ENCODE measurements around the gene CAVIN3.

CAVIN3 gene

GRCh38 chr11:6320411-6321155, at the start of gene CAVIN3:
Gene CAVIN3, minus strand, starts transcription at chr11:6320501. Its CDS starts 25 bp downstream, at chr11:6320476.
- DNase-seq (ENCODE audit: low read depth, low spot score), result peak; percentile 67

- DNase-seq (ENCODE audit: low read depth, low spot score), result no peak
These were observed 45.4 kb upstream of the CAVIN3 start for GRCh38 chr11:6365659-6366058.

DNA sequence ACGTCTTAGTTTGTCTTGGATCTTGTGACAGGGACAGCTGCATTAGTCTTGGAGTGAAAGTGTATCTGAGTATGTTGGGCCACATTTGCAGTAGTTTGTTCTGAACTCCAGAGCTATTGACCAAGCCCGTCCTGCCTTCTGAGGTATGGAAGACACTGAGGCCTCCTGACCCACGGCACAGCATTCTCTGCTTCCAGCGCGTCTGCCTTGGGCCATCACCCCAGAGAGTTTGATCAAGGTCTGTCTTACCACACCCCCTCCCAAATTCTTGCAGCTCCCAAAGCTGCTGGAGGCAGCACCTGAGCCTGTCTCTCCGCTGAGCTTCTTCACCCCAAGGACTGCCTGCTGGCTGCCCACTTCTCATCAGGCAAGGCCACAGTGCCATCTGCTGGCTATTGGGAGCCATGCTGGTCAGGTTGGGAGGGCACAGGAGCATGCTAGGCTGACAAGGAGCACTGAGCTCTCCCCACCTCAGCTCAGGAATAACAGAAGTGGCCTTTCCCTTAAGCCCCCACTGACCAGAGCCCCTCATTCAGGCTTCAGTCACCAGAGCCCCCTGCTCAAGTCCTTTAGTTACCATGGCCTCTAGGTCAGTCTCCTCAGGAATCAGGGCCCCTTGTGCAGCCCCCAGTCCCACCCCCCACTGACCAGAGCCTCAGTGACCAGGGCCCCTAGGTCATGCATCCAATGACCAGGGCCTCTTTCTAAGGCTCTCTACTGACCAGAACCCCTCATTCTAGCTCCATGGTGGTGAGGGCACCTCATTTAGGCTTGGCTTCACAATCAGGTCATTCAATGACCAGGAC, 42.8 kb upstream of the CAVIN3 start:
- DNase-seq (ENCODE audit: low read depth, low spot score), result peak; percentile 61

GRCh38 chr11:6362185-6362872, 42.0 kb upstream of the CAVIN3 start:
- DNase-seq (ENCODE audit: low read depth, low spot score), result no peak

- no peak for DNase-seq (ENCODE audit: low read depth, low spot score)
These were observed 39.9 kb upstream of the CAVIN3 start for GRCh38 chr11:6360183-6360582.

DNA sequence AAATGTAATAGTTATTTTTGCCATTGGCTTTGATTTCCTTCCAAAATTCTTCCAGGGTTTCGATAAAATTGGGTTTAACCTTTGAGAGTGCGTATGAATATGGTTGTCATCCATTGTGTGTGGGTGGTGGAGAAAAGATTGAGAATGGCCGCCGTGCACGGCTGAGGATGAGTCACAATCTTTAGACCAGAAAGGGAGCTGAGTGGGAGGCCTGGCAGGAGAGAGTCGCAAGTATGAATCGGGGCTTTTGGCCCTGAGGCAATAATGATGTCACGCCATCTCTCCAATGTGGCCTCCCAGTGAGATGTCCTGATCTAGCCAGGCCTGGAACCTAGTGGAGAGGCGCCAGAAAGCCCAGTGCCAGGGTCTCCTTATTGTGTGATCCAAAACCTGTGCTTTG, 36.9 kb upstream of the CAVIN3 start:
- peak; percentile 10 for DNase-seq (ENCODE audit: low read depth, low spot score)

- no peak for DNase-seq (ENCODE audit: low read depth, low spot score)
These were observed 36.3 kb upstream of the CAVIN3 start for GRCh38 chr11:6356503-6357055.

GRCh38 chr11:6354651-6355485, 34.6 kb upstream of the CAVIN3 start:
- no peak for DNase-seq (ENCODE audit: low read depth, low spot score)

DNA sequence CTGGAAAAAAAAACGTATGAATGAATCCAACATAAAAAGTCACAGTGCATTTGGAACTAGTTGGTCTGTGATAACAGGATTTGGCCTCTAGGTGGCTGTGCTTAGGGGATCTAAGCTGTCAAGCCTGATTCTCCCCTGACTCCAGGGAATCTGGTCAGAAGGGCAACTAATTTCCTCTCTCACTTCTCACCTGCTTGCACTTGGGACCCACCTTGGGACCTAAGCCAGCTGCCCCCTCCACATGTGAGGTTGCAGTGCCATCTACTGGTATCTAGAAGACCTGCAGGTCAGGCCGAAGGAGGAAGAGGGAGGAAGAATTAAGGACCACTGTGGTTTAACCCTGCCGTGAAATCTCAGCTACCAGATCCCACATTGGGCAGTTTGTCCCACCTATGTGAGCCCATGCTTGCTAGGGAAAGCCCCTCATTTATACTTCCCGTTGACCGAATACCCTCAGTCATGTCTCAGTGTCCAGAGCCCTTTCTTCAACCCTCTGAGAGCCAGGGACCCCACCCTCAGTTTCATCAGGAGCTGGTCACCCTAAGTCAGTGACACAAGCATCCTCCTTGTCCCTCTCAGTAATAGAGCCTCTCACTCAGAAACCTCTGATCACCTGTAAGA, 33.2 kb upstream of the CAVIN3 start:
- DNase-seq (ENCODE audit: low read depth, low spot score), result peak; percentile 10

DNA sequence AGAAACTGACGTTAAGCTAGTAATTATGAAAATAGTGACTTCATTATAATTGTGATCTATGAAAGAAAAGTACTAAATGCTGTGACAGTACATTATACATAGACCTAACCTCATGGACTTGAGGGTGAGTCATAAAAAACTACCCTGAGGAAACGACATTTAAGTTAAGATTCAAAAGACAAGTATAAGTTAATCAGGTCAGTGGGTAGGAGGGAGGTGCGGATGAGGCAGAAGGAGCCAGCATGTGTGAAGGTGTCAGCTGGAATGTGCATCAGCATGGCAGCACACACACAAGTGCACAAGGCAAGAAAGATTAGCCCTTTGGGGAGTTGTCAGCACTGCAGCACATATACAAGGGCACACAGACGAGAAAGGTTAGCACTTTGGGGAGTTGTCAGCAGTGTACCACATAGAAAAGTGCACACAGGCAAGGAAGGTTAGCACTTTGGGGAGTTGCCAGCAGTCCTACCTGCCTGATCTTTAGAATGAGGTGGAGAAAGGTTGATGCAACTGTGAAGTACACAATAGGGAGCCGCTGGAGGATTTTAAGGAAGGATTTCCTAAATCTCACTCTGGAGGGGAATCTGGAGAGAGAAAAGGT, 31.6 kb upstream of the CAVIN3 start:
- DNase-seq (ENCODE audit: low read depth, low spot score), result no peak

DNA sequence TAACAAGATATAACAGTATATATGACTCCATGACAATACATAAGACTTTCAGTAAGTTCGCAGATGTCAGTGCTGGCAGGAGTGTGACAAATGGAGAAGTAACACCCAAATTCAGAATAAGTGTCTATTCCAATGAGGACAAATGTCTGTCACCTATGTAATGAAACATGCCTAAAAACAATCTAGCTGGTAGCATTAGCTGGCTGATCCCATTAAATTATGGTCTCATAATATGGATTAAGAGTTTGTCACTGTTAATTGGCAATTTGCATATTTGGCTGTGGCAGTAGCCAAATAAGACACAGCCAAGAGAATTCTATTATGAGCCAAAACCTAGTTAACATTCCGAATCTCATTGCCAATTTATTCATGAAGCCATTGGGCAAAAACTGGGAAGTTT, 30.2 kb upstream of the CAVIN3 start:
- no peak for DNase-seq (ENCODE audit: low read depth, low spot score)

GRCh38 chr11:6350043-6350442, 29.7 kb upstream of the CAVIN3 start:
- no peak for DNase-seq (ENCODE audit: low read depth, low spot score)

DNA sequence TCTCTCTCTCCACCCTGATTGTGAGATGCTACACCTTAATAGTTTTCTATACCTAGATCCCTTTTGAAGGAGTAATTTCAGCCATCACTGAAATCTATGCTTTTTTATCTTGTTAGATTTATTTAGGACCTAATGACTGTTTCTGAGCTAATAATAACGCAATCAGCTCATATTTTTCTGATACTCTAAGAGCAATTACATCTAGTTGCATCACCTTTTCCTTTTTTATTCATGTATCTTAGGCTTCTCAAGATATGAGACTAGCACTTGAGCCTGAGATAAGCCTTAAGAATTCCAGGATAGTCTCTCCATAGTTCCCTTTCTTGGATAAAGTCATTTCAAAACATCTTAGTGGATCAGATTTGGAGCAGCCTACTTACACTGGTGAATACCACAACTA, 25.1 kb upstream of the CAVIN3 start:
- no peak for DNase-seq (ENCODE audit: low read depth, low spot score)

DNA sequence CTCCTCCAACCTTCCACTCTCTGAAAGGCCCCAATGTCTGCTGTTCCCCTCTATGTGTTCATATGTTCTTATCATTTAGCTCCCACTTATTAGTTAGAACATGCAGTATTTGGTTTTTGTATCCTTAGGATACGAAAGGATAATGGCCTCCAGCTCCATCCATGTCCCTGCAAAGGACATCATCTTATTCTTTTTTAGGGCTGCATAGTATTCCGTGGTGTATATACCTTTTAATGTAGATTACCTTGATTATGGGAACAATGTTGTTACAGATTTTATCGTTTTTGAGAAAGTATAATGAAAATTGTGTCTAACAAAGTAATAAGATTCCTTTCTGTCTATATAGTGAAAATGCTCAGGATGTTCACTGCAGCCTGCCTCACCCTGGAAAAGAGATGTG, 16.0 kb upstream of the CAVIN3 start:
- DNase-seq (ENCODE audit: low read depth, low spot score), result no peak

DNA sequence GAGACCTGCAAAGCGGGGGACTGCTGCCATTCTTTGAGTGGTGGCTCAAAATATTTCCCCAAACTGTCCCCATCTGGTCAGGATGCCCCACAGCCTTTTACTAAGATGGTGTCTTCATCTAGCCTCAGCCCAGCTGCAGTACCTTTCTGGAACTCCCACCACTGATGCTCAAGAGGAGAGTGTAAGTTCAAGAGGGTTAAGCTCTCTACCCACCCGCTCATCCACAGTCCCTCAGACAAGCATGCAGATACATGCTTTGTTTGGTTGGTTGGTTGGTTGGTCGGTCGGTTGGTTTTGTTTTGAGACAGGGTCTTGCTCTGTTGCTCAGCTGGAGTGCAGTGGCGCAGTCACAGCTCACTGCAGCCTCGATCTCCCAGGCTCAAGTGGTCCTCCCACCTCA, 14.5 kb upstream of the CAVIN3 start:
- DNase-seq (ENCODE audit: low read depth, low spot score), result no peak

GRCh38 chr11:6333095-6333494, 12.8 kb upstream of the CAVIN3 start:
- DNase-seq (ENCODE audit: low read depth, low spot score), result no peak

GRCh38 chr11:6332066-6332465, 11.8 kb upstream of the CAVIN3 start:
- no peak for DNase-seq (ENCODE audit: low read depth, low spot score)

DNA sequence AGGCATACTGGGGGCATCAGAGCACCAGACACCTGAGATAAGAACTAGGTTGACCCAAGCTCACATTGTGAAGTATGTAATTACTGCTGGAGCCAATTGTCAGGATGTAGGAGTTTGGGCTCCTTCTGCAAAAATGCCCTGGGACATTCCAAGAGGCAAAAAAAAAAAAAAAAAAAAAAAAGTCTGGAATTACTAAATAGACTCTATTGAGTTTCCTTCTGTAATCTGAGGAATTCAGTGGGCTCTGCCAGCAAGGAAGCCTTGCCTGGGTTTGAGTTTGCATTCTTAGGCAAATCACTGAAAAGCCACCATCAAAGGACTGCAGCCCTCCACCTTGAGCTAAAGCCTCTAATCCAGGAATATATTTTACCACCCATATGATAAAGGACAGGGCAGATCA, 8.0 kb upstream of the CAVIN3 start:
- no peak for DNase-seq (ENCODE audit: low read depth, low spot score)

DNA sequence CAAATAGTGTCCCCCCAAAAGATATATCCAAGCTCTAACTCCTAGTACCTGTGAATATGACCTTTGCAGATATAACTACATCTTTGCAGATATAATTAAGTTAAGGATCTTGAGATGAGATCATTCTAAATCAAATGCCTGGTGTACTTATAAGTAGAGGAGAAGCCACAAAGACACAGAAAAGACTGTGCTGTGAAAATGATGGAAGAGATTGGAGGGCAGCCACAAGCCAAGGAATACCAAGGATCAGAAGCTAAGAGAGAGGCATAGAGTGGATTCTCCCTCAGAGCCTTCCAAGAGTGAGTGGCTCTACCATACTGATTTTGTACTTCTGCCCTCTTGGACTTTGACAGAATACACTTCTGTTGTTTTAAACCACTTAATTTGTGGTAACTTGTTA, 7.5 kb upstream of the CAVIN3 start:
- no peak for DNase-seq (ENCODE audit: low read depth, low spot score)

GRCh38 chr11:6326985-6327384, 6.7 kb upstream of the CAVIN3 start:
- no peak for DNase-seq (ENCODE audit: low read depth, low spot score)
